22Rv1 (cell line): Measurements from ENCODE around the gene ATP13A2.
"Not testable (repeated sequence)": the region's sequence is repeated elsewhere in the genome, so short reads cannot be mapped to it uniquely, and the experiment has no call there.

ENCODE experiments used
- H3K27ac ChIP-seq: fragments of 450-650 bp; 2 replicates; pipeline ENCODE4 v1.5.1; 2017
- CTCF ChIP-seq: fragments of 450-650 bp; IDR thresholded peaks from 2 replicates; pipeline ENCODE4 v1.5.1; 2017; ENCODE audit warnings: mild to moderate bottlenecking
- ZFX ChIP-seq: fragments of 450-650 bp; IDR thresholded peaks from 2 replicates; pipeline ENCODE4 v1.6.1; 2017; ENCODE audit warnings: antibody characterized with exemption, borderline replicate concordance

ATP13A2 gene

GRCh38 chr1:16968372-16968771, 43.4 kb downstream of the ATP13A2 start:
- H3K27ac ChIP-seq = no peak overlapping the region
- TF ChIP-seq CTCF = no peak
- TF ChIP-seq ZFX = no peak

GRCh38 chr1:16967962-16968361, 43.8 kb downstream of the ATP13A2 start:
- H3K27ac ChIP-seq = no peak overlapping the region
- TF ChIP-seq ZFX = no peak
- no peak for TF ChIP-seq CTCF

DNA sequence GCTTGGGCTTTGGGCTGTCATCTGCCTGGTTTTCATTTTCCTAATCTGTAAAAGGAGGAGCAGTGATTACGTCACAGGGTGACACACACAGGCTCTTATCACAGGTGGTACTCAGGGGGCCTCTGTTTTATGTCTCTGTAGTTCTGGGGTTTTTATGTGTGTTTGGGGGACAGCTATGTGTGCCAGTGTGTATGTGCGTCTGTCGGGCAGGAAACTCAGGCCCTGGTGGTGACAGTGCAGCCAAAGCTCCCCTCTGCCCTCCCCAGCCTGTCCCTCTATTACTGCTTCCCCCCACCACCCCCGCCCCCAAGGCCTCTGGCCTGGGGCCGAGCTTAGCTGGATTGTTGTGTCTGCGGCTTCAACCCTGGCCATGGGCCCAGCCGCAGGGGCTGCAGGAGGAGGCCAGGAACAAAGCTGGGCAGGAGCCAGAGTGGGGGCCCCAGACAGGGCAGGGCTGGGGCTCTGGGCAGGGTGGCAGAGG, 44.6 kb downstream of the ATP13A2 start:
- TF ChIP-seq CTCF (no peak), ZFX (no peak)

DNA sequence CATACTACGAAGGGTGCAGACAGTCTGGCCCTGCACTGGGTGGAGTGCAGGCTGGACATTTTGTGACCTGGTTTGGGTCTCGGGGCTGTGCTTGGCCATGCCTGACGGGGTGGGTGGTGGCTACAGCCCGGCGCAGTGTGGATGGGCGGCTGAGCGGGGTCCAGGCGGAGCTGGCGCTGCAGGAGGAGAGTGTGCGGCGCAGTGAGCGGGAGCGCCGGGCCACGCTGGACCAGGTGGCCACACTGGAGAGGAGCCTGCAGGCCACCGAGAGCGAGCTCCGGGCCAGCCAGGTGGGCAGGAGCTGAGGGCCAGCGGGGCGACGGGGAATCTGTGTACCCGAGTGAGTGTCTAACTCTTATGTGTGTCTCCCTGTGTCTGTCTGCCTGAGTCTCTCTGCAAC, 45.4 kb downstream of the ATP13A2 start:
- TF ChIP-seq ZFX (no peak), CTCF (no peak)

More for the DNA sequence above, 44.6 kb downstream of the ATP13A2 start:
- H3K27ac ChIP-seq = no peak overlapping the region

GRCh38 chr1:16965486-16966067, 46.2 kb downstream of the ATP13A2 start:
- TF ChIP-seq CTCF = no peak
- TF ChIP-seq ZFX = no peak
- H3K27ac ChIP-seq = no peak overlapping the region

More for the DNA sequence above, 45.4 kb downstream of the ATP13A2 start:
- H3K27ac ChIP-seq = no peak overlapping the region

DNA sequence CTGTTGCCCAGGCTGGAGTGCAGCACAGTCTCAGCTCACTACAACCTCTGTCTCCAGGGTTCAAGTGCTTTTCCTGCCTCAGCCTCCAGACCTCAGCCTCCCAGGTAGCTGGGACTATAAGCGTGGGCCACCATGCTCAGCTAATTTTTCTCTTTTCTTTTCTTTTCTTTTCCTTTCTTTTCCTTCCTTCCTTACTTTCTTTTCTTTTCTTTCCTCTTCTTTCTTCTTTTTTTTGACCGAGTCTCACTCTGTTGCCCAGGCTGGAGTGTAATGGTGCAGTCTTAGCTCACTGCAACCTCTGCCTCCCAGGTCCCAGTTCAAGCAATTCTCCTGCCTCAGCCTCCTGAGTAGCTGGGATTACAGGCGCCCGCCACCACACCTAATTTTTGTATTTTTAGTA, 47.6 kb downstream of the ATP13A2 start:
- H3K27ac ChIP-seq = not testable (repeated sequence)

DNA sequence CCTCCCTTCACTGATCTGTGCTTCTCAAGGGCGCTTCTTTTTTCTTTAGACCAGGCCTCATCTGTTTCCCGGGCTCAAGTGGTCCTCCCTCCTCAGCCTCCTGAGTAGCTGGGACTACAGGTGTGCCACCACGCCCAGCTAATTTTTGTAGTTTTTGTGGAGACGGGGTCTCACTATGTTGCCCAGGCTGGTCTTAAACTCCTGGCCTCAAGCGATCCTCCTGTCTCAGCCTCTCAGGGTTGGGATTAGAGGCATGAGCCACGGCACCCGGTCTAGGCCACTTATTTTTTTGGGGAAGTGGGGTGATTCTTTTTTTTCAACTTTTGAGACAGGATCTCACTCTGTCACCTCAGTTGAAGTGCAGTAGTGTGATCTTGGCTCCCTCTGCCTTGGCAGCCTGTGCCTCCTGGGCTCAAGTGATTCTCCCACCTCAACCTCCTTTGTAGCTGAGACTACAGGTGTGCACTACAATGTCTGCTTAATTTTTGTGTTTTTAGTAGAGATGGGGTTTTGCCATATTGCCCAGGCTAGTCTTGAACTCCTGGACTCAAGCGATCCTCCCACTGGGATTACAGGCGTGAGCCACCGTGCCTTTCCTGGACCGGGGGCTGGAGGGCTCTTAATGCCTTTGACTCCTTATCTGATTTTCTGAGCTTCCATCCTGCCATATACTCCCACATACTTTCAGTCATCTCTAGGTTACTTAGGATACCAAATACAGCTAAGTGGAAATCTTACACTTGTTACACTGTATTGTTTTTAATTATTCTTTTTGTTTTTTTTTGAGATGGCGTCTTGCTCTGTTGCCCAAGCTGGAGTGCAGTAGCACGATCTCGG, 50.2 kb downstream of the ATP13A2 start:
- TF ChIP-seq CTCF (no peak), ZFX (no peak)
- peak overlapping the region; percentile 71 for H3K27ac ChIP-seq
